PC-3 (cell line): Measurements from ENCODE around the gene LLGL2. TPM values are rescaled to one million over a fixed set of nuclear protein-coding genes. Genes with fewer than 3 reads are reported as not detected.
A peak's percentile ranks its signal among the peaks of the same experiment; 100 is the strongest.

Source experiments
- ATAC-seq: fragments of 200-7000 bp; cut with Tn5 transposase; 2 replicates; pipeline ENCODE4 v1.9.1; 2020; ENCODE audit warnings: mild to moderate bottlenecking, moderate library complexity
- BruUV-seq: library from RNA; stranded (reverse); fragments of 400-500 nt; replicated peaks from 2 replicates; lab custom pipeline; 2021; lab: Mats Ljungman, UMichigan
- CTCF ChIA-PET: fragments of 300-600 bp; sonication (Branson Sonifier 250); formaldehyde crosslinking; loops from one replicate; lab custom pipeline; 2022; ENCODE audit warnings: antibody characterized with exemption; lab: Charles Lee
- POLR2A ChIA-PET: fragments of 300-600 bp; sonication (Branson Sonifier 250); formaldehyde crosslinking; loops from one replicate; lab custom pipeline; 2022; ENCODE audit warnings: antibody characterized with exemption; ENCODE audit not compliant: unreplicated experiment; lab: Charles Lee
- DNase-seq: peaks from one replicate; pipeline ENCODE4 v3.0.0-alpha.2; 2015
- H2AFZ ChIP-seq: fragments of 300-600 bp; sonication (generic); 2 replicates; pipeline ENCODE4 v1.6.0; 2016; ENCODE audit warnings: antibody characterized with exemption, low read length
- H3F3A ChIP-seq: fragments of 300-600 bp; sonication (generic); one replicate; pipeline ENCODE4 v1.6.0; 2017; ENCODE audit warnings: antibody characterized with exemption, low read length, control low read depth, mild to moderate bottlenecking; ENCODE audit not compliant: unreplicated experiment
- H3K27ac ChIP-seq: fragments of 300-600 bp; sonication (generic); 2 replicates; pipeline ENCODE4 v1.5.1; 2016; ENCODE audit warnings: mild to moderate bottlenecking, low read length
- H3K27me3 ChIP-seq: fragments of 300-600 bp; sonication (generic); 2 replicates; pipeline ENCODE4 v1.6.1; 2016; ENCODE audit warnings: low read length, mixed read lengths
- H3K36me3 ChIP-seq: fragments of 300-600 bp; sonication (generic); 2 replicates; pipeline ENCODE4 v1.6.1; 2016; ENCODE audit warnings: low read depth, mixed run types, low read length, mixed read lengths
- H3K4me1 ChIP-seq: fragments of 300-600 bp; sonication (generic); 2 replicates; pipeline ENCODE4 v1.5.1; 2016; ENCODE audit warnings: low read length; ENCODE audit not compliant: insufficient read depth
- H3K4me2 ChIP-seq: fragments of 300-600 bp; sonication (generic); 2 replicates; pipeline ENCODE4 v1.6.0; 2016; ENCODE audit warnings: low read length
- H3K4me3 ChIP-seq: fragments of 300-600 bp; sonication (generic); 2 replicates; pipeline ENCODE4 v1.5.1; 2016; ENCODE audit warnings: mild to moderate bottlenecking, low read length, mixed read lengths
- H3K79me2 ChIP-seq: fragments of 300-600 bp; sonication (generic); 2 replicates; pipeline ENCODE4 v1.6.1; 2017; ENCODE audit warnings: low read length, mixed read lengths
- H3K9ac ChIP-seq: fragments of 300-600 bp; sonication (generic); 2 replicates; pipeline ENCODE4 v1.6.0; 2016; ENCODE audit warnings: mild to moderate bottlenecking, low read length
- H3K9me2 ChIP-seq: fragments of 300-600 bp; sonication (generic); replicated peaks from 2 replicates; pipeline ENCODE4 v1.6.1; 2016; ENCODE audit warnings: mixed run types, low read length, mixed read lengths
- H3K9me3 ChIP-seq: fragments of 300-600 bp; sonication (generic); 2 replicates; pipeline ENCODE4 v1.6.1; 2016; ENCODE audit warnings: low read length, mixed read lengths
- H4K20me1 ChIP-seq: fragments of 300-600 bp; sonication (generic); 2 replicates; pipeline ENCODE4 v1.6.1; 2016; ENCODE audit warnings: low read length, mixed read lengths
- CTCF ChIP-seq: fragments of 300-600 bp; sonication (generic); conservative IDR thresholded peaks from 2 replicates; pipeline ENCODE4 v1.5.1; 2017; ENCODE audit warnings: antibody characterized with exemption, low read depth, mild to moderate bottlenecking, low read length
- EZH2 ChIP-seq: fragments of 300-600 bp; sonication (generic); IDR thresholded peaks from one replicate; pipeline ENCODE4 v1.6.1; 2017; ENCODE audit warnings: antibody characterized with exemption, mild to moderate bottlenecking, low read length; ENCODE audit not compliant: unreplicated experiment
- EZH2phosphoT487 ChIP-seq: fragments of 300-600 bp; sonication (generic); IDR thresholded peaks from 2 replicates; pipeline ENCODE4 v1.6.1; 2018; ENCODE audit warnings: mild to moderate bottlenecking, antibody characterized with exemption, low read length, borderline replicate concordance
- intact Hi-C: fragments of 100-400 bp; cut with micrococcal nuclease; formaldehyde crosslinking; loops from 2 replicates; pipeline ENCODE4 v1.9.0; 2023
- total RNA-seq: library from RNA; depleted of rRNA; stranded (reverse); fragments of >200 nt; gene quantifications from 2 replicates; pipeline ENCODE4 v1.2.3, GENCODE V29; 2014

The LLGL2 gene
- total RNA-seq, 1 experiment from 2014 or later = 92.9 TPM

- peaks cover 26% of the 10 kb centered on the region; the same call in 1 of the 2 replicates for H3K36me3 ChIP-seq
These were observed 22.7 kb upstream of the LLGL2 start for GRCh38 chr17:75502721-75503329.

GRCh38 chr17:75503337-75503950, 22.1 kb upstream of the LLGL2 start:
- no peak for ATAC-seq
- no peaks in the 10 kb centered on the region for H3K4me1 ChIP-seq
- H3K4me3 ChIP-seq = no peak overlapping the region
- no peak overlapping the region for H3K4me2 ChIP-seq
- H3K27ac ChIP-seq = no peak overlapping the region
- no peaks in the 10 kb centered on the region for H3K27me3 ChIP-seq
- H4K20me1 ChIP-seq = no peaks in the 10 kb centered on the region; the same call in 1 of the 2 replicates
- no peak overlapping the region for H3K9ac ChIP-seq
- no peak overlapping the region for H2AFZ ChIP-seq
- ChIA-PET CTCF (no interaction called here), POLR2A (no interaction called here)
- TF ChIP-seq EZH2 (no peak), CTCF (no peak), EZH2phosphoT487 (no peak)
- H3K9me3 ChIP-seq = no peaks in the 10 kb centered on the region
- H3K36me3 ChIP-seq = peaks cover 31% of the 10 kb centered on the region; the same call in 1 of the 2 replicates
- BruUV-seq = no TSS peak
- H3F3A ChIP-seq = no peaks in the 10 kb centered on the region
- no peaks in the 10 kb centered on the region for H3K79me2 ChIP-seq
- H3K9me2 ChIP-seq = no peaks in the 10 kb centered on the region
- DNase-seq = no peak
- intact Hi-C loops = no loop called here

More at GRCh38 chr17:75502721-75503329, 22.7 kb upstream of the LLGL2 start:
- Histone ChIP-seq H4K20me1 (no peaks in the 10 kb centered on the region; the same call in 1 of the 2 replicates), H3K4me3 (no peak overlapping the region), H3K9ac (no peak overlapping the region), H3F3A (no peaks in the 10 kb centered on the region), H3K27me3 (no peaks in the 10 kb centered on the region), H3K4me1 (no peaks in the 10 kb centered on the region), H3K27ac (no peak overlapping the region), H2AFZ (no peak overlapping the region), H3K9me3 (no peaks in the 10 kb centered on the region), H3K4me2 (no peak overlapping the region), H3K9me2 (no peaks in the 10 kb centered on the region), H3K79me2 (no peaks in the 10 kb centered on the region)
- CTCF ChIA-PET = no interaction called here
- DNase-seq (no peak), ATAC-seq (no peak)
- POLR2A ChIA-PET = no interaction called here
- intact Hi-C loops = no loop called here
- BruUV-seq = TSS peak; percentile 4
- no peak for TF ChIP-seq CTCF
- TF ChIP-seq EZH2 = no peak

GRCh38 chr17:75503976-75504346, 21.5 kb upstream of the LLGL2 start:
- Histone ChIP-seq H3K9me2 (no peaks in the 10 kb centered on the region), H3K27me3 (no peaks in the 10 kb centered on the region), H3K27ac (no peak overlapping the region), H2AFZ (no peak overlapping the region), H3K9me3 (no peaks in the 10 kb centered on the region), H3K4me2 (no peak overlapping the region), H3K36me3 (peaks cover 31% of the 10 kb centered on the region; the same call in 1 of the 2 replicates), H3K79me2 (no peaks in the 10 kb centered on the region), H3K4me3 (no peak overlapping the region), H4K20me1 (peaks cover 4% of the 10 kb centered on the region), H3K9ac (no peak overlapping the region), H3K4me1 (no peaks in the 10 kb centered on the region), H3F3A (no peaks in the 10 kb centered on the region)
- ATAC-seq (no peak), DNase-seq (no peak)
- ChIA-PET POLR2A (no interaction called here), CTCF (no interaction called here)
- TF ChIP-seq EZH2phosphoT487 = no peak
- no peak for TF ChIP-seq CTCF
- TF ChIP-seq EZH2 = no peak
- intact Hi-C loops = no loop called here
- BruUV-seq = no TSS peak
